ENCODE results near the gene LIF.

- TF ChIP-seq POLR2A (IDR thresholded peaks at IDR 0.05): no peak
- TF ChIP-seq CTCF (IDR thresholded peaks at IDR 0.05): no peak
- TF ChIP-seq EP300 (IDR thresholded peaks at IDR 0.05): no peak
Measured at GRCh38 chr22:30275625-30276024, 29.1 kb upstream of the LIF start.

Data from stomach (tissue), 4 donors.